A549 (cell line): ENCODE measurements around the gene PTPRE. TPM values are rescaled to one million over a fixed set of nuclear protein-coding genes. Genes with fewer than 3 reads are reported as not detected.

Experiments used
- ATAC-seq, 2 experiments: fragments of 200-7000 bp in 1 of 2; fragments of >200 bp in 1 of 2; cut with Nextera tagmentation in 1 of 2; cut with Tn5 transposase in 1 of 2; 3 replicates each; pipeline versions ENCODE4 v1.8.0 to v1.9.1; 2018 to 2020; ENCODE audit warnings: mild to moderate bottlenecking in 1 of 2, moderate library complexity in 1 of 2
- CTCF ChIA-PET: fragments of 300-600 bp; sonication (Branson Sonifier 250); formaldehyde crosslinking; extraction: SDS; loops from one replicate; lab custom pipeline; 2021; ENCODE audit warnings: antibody characterized with exemption, inconsistent platforms; lab: Yijun Ruan, JAX
- POLR2A ChIA-PET: fragments of 350-600 bp; formaldehyde crosslinking; extraction: SDS; loops from one replicate; lab custom pipeline; 2021; ENCODE audit warnings: antibody characterized with exemption, inconsistent platforms; lab: Yijun Ruan, JAX
- DNase-seq, 2 experiments: peaks; one replicate each; pipeline versions ENCODE4 v3.0.0 to v3.0.0-alpha.2; 2011 to 2016; ENCODE audit warnings: low read depth in 1 of 2, low spot score in 1 of 2
- FAIRE-seq: peaks from 2 replicates; lab custom pipeline; 2011; peaks lifted over from hg19 to GRCh38; lab: Jason Lieb, UNC
- H3K27ac ChIP-seq, 2 experiments: fragments of >200 bp; sonication (Bioruptor Twin); formaldehyde crosslinking; 3 replicates each; pipeline ENCODE4 v1.5.1; 2016 to 2017
- H3K4me1 ChIP-seq: fragments of >200 bp; sonication (Bioruptor Twin); formaldehyde crosslinking; 3 replicates; pipeline ENCODE4 v1.6.1; 2016
- H3K4me2 ChIP-seq: fragments of >200 bp; sonication (Bioruptor Twin); formaldehyde crosslinking; 3 replicates; pipeline ENCODE4 v1.6.1; 2016
- H3K4me3 ChIP-seq: fragments of >200 bp; sonication (Bioruptor Twin); formaldehyde crosslinking; 3 replicates; pipeline ENCODE4 v1.5.1; 2016
- H3K9me3 ChIP-seq: fragments of >200 bp; sonication (Bioruptor Twin); formaldehyde crosslinking; 3 replicates; pipeline ENCODE4 v1.6.1; 2016
- BHLHE40 ChIP-seq: IDR thresholded peaks from 2 replicates; pipeline ENCODE4 v1.6.1; 2012; ENCODE audit warnings: low read depth, low read length, inconsistent platforms
- CBX8 ChIP-seq: fragments of 200-600 bp; sonication (generic); IDR thresholded peaks from 2 replicates; pipeline ENCODE4 v1.6.1; 2016
- CEBPB ChIP-seq, 2 experiments: fragments of >200 bp in 1 of 2; sonication (Bioruptor Twin) in 1 of 2; formaldehyde crosslinking in 1 of 2; IDR thresholded peaks; 2 replicates each; pipeline ENCODE4 v1.6.1; 2012 to 2016
- CHD2 ChIP-seq: fragments of 150-350 bp; IDR thresholded peaks from 2 replicates; pipeline ENCODE4 v1.6.1; 2014; ENCODE audit warnings: low read length; ENCODE audit not compliant: partially characterized antibody
- CHD4 ChIP-seq: fragments of 200-600 bp; sonication (generic); IDR thresholded peaks from 2 replicates; pipeline ENCODE4 v1.6.1; 2016; ENCODE audit warnings: antibody characterized with exemption, mild to moderate bottlenecking, borderline replicate concordance
- EP300 ChIP-seq, 2 experiments: fragments of >200 bp; sonication (Bioruptor Twin); formaldehyde crosslinking; IDR thresholded peaks; 2 replicates in 1 of 2; 3 replicates in 1 of 2; pipeline ENCODE4 v1.6.1; 2016 to 2017
- ESRRA ChIP-seq: fragments of 150-350 bp; IDR thresholded peaks from 2 replicates; pipeline ENCODE4 v1.6.1; 2014; ENCODE audit warnings: mild to moderate bottlenecking, low read length, borderline replicate concordance
- GATA3 ChIP-seq: IDR thresholded peaks from 2 replicates; pipeline ENCODE4 v1.6.1; 2012; ENCODE audit warnings: borderline replicate concordance
- HEYL ChIP-seq: fragments of 250-450 bp; sonication (Bioruptor Pico); IDR thresholded peaks from 2 replicates; pipeline ENCODE4 v1.8.0; 2021; ENCODE audit warnings: mild to moderate bottlenecking, moderate library complexity
- HOXB5 ChIP-seq: fragments of 250-450 bp; sonication (Bioruptor Pico); IDR thresholded peaks from 2 replicates; pipeline ENCODE4 v1.5.0; 2020; ENCODE audit warnings: mild to moderate bottlenecking, moderate library complexity
- JUNB ChIP-seq: fragments of >200 bp; sonication (Bioruptor Twin); formaldehyde crosslinking; IDR thresholded peaks from 2 replicates; pipeline ENCODE4 v1.6.1; 2016
- KDM1A ChIP-seq: fragments of 200-600 bp; sonication (generic); IDR thresholded peaks from 2 replicates; pipeline ENCODE4 v1.6.1; 2016; ENCODE audit warnings: low read depth, mild to moderate bottlenecking
- KDM5A ChIP-seq: fragments of 200-600 bp; sonication (generic); IDR thresholded peaks from 2 replicates; pipeline ENCODE4 v1.6.1; 2016; ENCODE audit warnings: antibody characterized with exemption, mild to moderate bottlenecking
- MAZ ChIP-seq: fragments of 150-350 bp; IDR thresholded peaks from 2 replicates; pipeline ENCODE4 v1.6.1; 2014; ENCODE audit warnings: antibody characterized with exemption, low read depth, low read length, borderline replicate concordance
- MYC ChIP-seq: IDR thresholded peaks from 2 replicates; pipeline ENCODE4 v1.6.1; 2012; ENCODE audit warnings: mild to moderate bottlenecking, inconsistent platforms, low read length, improper control_type of control experiment, borderline replicate concordance
- NPAS2 ChIP-seq: fragments of 250-450 bp; sonication (Bioruptor Pico); IDR thresholded peaks from 2 replicates; pipeline ENCODE4 v1.8.0; 2022; ENCODE audit warnings: mild to moderate bottlenecking, moderate library complexity, borderline replicate concordance
- POLR2A ChIP-seq: IDR thresholded peaks from 2 replicates; pipeline ENCODE4 v1.6.1; 2012; ENCODE audit warnings: mild to moderate bottlenecking, low read length
- RCOR1 ChIP-seq: fragments of 150-350 bp; IDR thresholded peaks from 2 replicates; pipeline ENCODE4 v1.6.1; 2014; ENCODE audit warnings: antibody characterized with exemption, low read length, low read depth
- RNF2 ChIP-seq: fragments of 200-600 bp; sonication (generic); IDR thresholded peaks from 2 replicates; pipeline ENCODE4 v1.6.1; 2016; ENCODE audit warnings: low read depth, mild to moderate bottlenecking, antibody characterized with exemption, moderate library complexity, borderline replicate concordance
- SREBF2 ChIP-seq: fragments of 450-650 bp; IDR thresholded peaks from 2 replicates; pipeline ENCODE4 v1.6.1; 2014; ENCODE audit warnings: mild to moderate bottlenecking, moderate library complexity
- TP53 ChIP-seq: fragments of 250-450 bp; sonication (Bioruptor Pico); IDR thresholded peaks from 2 replicates; pipeline ENCODE4 v1.5.0; 2021; ENCODE audit warnings: mild to moderate bottlenecking, moderate library complexity
- ZC3H11A ChIP-seq: fragments of 450-650 bp; IDR thresholded peaks from 2 replicates; pipeline ENCODE4 v1.6.1; 2014; ENCODE audit warnings: antibody characterized with exemption, mild to moderate bottlenecking
- ZFP36 ChIP-seq: fragments of 450-650 bp; IDR thresholded peaks from 2 replicates; pipeline ENCODE4 v1.6.1; 2014; ENCODE audit warnings: borderline replicate concordance; ENCODE audit not compliant: partially characterized antibody
- ZSCAN20 ChIP-seq: fragments of 250-450 bp; sonication (Bioruptor Pico); IDR thresholded peaks from 2 replicates; pipeline ENCODE4 v1.8.0; 2022; ENCODE audit warnings: mild to moderate bottlenecking, moderate library complexity
- WGBS: methylation state at CpG from one replicate; pipeline ENCODE4 v1.1.6; 2017; ENCODE audit errors: missing lambda C conversion rate; 5-methylcytosine and 5-hydroxymethylcytosine counted together
- polyA plus RNA-seq, 4 experiments: library from polyadenylated mRNA; depleted of rRNA in 3 of 4; stranded (reverse); fragments of >200 nt; fragmentation: RNase III in 1 of 4; extraction: RNeasy Plus Mini Kit Qiagen cat#74134 plus additional on column Dnase treatment in 1 of 4; gene quantifications; 2 replicates in 3 of 4; 3 replicates in 1 of 4; pipeline ENCODE4 v1.2.3, GENCODE V29; 2011 to 2017
- TF ChIP-seq, protein P1 (sequence below): fragments of >200 bp; sonication (Bioruptor Twin); formaldehyde crosslinking; IDR thresholded peaks from 3 replicates; pipeline ENCODE4 v1.6.1; 2016
- TF ChIP-seq, protein P2 (sequence below): fragments of 250-450 bp; sonication (Bioruptor Pico); IDR thresholded peaks from 2 replicates; pipeline ENCODE4 v1.5.0; 2021; ENCODE audit warnings: mild to moderate bottlenecking, moderate library complexity, borderline replicate concordance

PTPRE gene
- polyA plus RNA-seq, 2 of the 4 experiments (the other 2 are of a cell fraction): 0.31 to 1.5 TPM

DNA sequence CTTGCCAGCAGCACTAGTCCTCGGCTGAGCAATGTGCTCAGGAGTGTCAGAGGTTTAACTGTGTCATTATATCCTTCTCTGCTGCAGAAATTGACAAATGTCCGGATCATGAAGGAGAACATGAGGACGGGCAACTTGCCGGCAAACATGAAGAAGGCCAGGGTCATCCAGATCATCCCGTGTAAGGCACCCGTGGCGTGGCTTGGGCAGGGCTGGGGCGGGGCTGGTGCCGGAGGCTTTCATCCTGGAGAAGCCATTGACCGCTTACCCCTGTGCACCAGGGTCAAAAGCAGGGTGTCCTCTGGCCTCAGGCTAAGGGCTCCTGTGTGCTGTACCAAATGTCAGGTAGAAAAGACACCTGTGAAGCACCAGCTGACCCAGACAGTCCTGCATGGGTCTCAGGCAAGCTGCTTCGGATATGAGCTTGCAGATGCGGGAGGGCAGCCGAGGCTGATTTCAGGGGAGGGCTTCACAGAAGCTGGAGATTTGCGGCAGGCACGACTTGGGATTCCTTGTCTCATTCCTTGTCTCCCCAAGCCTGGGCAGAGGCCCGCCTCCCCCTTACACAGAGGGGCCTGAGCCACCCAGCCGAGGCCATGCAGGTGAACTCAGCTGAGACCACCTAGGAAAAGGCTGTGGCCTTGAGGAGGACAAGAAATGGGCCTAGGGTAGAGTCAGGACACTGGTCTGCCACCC is 164.0 kb downstream of the PTPRE start:
- WGBS: 63% methylated on average over 15 of the region's 17 CpGs
- ChIA-PET POLR2A (no interaction called here), CTCF (interaction anchor here (0.6 to 7.0 kb wide), 16 partner anchors 9 to 355 kb away, joined by 3 to 89 read pairs (median 6); partner anchors contain the start of gene PTPRE)
- ATAC-seq (no peak), FAIRE-seq (no peak), DNase-seq (no peak)
- Histone ChIP-seq H3K9me3 (no peaks in the 10 kb centered on the region), H3K4me2 (no peak overlapping the region), H3K27ac (no peak overlapping the region), H3K4me3 (no peak overlapping the region), H3K4me1 (no peaks in the 10 kb centered on the region)
- TF ChIP-seq HOXB5 (CRISPR knock-in tag) (no peak), ZC3H11A (no peak), MYC (no peak), MAZ (no peak), NPAS2 (CRISPR knock-in tag) (no peak), RNF2 (no peak), CEBPB (IDR thresholded peaks at IDR 0.05) (no peak), CBX8 (no peak), TP53 (no peak), ESRRA (no peak), KDM1A (no peak), CHD4 (no peak), RCOR1 (no peak), SREBF2 (no peak), HEYL (CRISPR knock-in tag) (no peak), BHLHE40 (no peak), ZFP36 (no peak), POLR2A (no peak)
- TF ChIP-seq, protein P1, sequence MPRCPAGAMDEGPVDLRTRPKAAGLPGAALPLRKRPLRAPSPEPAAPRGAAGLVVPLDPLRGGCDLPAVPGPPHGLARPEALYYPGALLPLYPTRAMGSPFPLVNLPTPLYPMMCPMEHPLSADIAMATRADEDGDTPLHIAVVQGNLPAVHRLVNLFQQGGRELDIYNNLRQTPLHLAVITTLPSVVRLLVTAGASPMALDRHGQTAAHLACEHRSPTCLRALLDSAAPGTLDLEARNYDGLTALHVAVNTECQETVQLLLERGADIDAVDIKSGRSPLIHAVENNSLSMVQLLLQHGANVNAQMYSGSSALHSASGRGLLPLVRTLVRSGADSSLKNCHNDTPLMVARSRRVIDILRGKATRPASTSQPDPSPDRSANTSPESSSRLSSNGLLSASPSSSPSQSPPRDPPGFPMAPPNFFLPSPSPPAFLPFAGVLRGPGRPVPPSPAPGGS: no peak

DNA sequence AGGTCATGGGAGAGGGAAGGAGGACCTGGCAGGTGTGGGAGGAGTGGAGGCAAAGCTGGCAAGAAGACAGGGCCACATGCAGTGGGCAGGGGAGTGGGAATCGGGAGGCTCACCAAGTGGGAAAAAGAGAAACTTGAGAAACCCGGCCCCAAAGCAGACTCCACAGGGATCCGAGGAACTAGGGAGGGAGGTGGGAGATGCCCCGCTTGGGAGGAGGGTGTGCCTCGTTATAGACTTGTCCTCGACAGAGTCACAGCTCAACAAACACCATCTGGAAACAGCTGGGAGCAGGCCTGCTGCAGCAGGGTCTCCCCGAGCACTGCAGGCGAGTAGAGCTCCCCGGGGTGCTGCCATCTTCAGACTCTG is 164.5 kb downstream of the PTPRE start:
- no peak for ATAC-seq
- TF ChIP-seq KDM5A (no peak), GATA3 (no peak), RCOR1 (no peak), KDM1A (no peak), SREBF2 (no peak), CHD2 (no peak), JUNB (no peak), ZC3H11A (no peak), ZSCAN20 (CRISPR knock-in tag) (no peak), EP300 (IDR thresholded peaks at IDR 0.05) (no peak)
- TF ChIP-seq, protein P2, sequence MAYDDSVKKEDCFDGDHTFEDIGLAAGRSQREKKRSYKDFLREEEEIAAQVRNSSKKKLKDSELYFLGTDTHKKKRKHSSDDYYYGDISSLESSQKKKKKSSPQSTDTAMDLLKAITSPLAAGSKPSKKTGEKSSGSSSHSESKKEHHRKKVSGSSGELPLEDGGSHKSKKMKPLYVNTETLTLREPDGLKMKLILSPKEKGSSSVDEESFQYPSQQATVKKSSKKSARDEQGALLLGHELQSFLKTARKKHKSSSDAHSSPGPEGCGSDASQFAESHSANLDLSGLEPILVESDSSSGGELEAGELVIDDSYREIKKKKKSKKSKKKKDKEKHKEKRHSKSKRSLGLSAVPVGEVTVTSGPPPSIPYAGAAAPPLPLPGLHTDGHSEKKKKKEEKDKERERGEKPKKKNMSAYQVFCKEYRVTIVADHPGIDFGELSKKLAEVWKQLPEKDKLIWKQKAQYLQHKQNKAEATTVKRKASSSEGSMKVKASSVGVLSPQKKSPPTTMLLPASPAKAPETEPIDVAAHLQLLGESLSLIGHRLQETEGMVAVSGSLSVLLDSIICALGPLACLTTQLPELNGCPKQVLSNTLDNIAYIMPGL (CRISPR knock-in tag): no peak
- DNase-seq: no peak
- H3K4me3 ChIP-seq: no peak overlapping the region
- no peaks in the 10 kb centered on the region for H3K9me3 ChIP-seq
- no peak overlapping the region for H3K27ac ChIP-seq
- ChIA-PET CTCF (interaction anchor here (0.6 to 7.0 kb wide), 12 partner anchors 9 to 356 kb away, joined by 3 to 89 read pairs (median 4); partner anchors contain the start of gene PTPRE), POLR2A (no interaction called here)
- no peak overlapping the region for H3K4me2 ChIP-seq
- no peaks in the 10 kb centered on the region for H3K4me1 ChIP-seq
- WGBS: 37% methylated on average over 9 of the region's 9 CpGs
- FAIRE-seq: no peak
